B cell (primary cell): ENCODE data around the gene TGFBR2. TPM values are rescaled to one million over a fixed set of nuclear protein-coding genes. Genes with fewer than 3 reads are reported as not detected.
A peak's percentile ranks its signal among the peaks of the same experiment; 100 is the strongest.

Source experiments
- ATAC-seq: fragments of 200-7000 bp; cut with Tn5 transposase; one replicate; pipeline ENCODE4 v1.10.0; 2021; ENCODE audit warnings: low read depth, mild to moderate bottlenecking, moderate number of reproducible peaks, moderate library complexity
- CTCF ChIA-PET: fragments of 350-600 bp; sonication (Branson Sonifier 250); formaldehyde crosslinking; loops from one replicate; lab custom pipeline; 2021; ENCODE audit warnings: antibody characterized with exemption, inconsistent platforms; lab: Charles Lee
- POLR2A ChIA-PET: fragments of 350-600 bp; sonication (Branson Sonifier 250); formaldehyde crosslinking; loops from one replicate; lab custom pipeline; 2021; ENCODE audit warnings: antibody characterized with exemption; lab: Charles Lee
- DNase-seq: peaks from one replicate; pipeline ENCODE4 v3.0.0; 2013
- H2AFZ ChIP-seq: 2 replicates; pipeline ENCODE4 v1.6.1; 2012; ENCODE audit warnings: mild to moderate bottlenecking, low read depth, low read length; ENCODE audit not compliant: insufficient read depth, poor library complexity, severe bottlenecking
- H3K27ac ChIP-seq, 2 donors: 1 replicate in 1 of 2; 2 replicates in 1 of 2; pipeline ENCODE4 v1.5.1; 2012 to 2013; ENCODE audit warnings: low read length in 2 of 2, mild to moderate bottlenecking in 2 of 2, moderate library complexity in 1 of 2
- H3K27me3 ChIP-seq, 4 experiments: fragments of 200-600 bp in 1 of 4; sonication (generic) in 1 of 4; replicated peaks in 1 of 4; 1 replicate in 2 of 4; 2 replicates in 2 of 4; pipeline versions ENCODE4 v1.6.1 to v1.7.0; 2013 to 2016; ENCODE audit warnings: low read length in 3 of 4, mild to moderate bottlenecking in 2 of 4, mixed read lengths in 1 of 4, moderate library complexity in 1 of 4; ENCODE audit not compliant: insufficient read depth in 4 of 4, control insufficient read depth in 3 of 4; ENCODE audit errors: control extremely low read depth in 1 of 4
- H3K36me3 ChIP-seq, 2 experiments: replicated peaks in 1 of 2; 1 replicate in 1 of 2; 2 replicates in 1 of 2; pipeline versions ENCODE4 v1.6.1 to v1.7.1; 2013; ENCODE audit warnings: low read length in 1 of 2; ENCODE audit not compliant: insufficient read depth in 2 of 2, control insufficient read depth in 1 of 2; ENCODE audit errors: control extremely low read depth in 1 of 2, extremely low read depth in 1 of 2
- H3K4me1 ChIP-seq, 2 donors: fragments of 200-600 bp in 1 of 2; sonication (generic) in 1 of 2; 1 replicate in 1 of 2; 2 replicates in 1 of 2; pipeline versions ENCODE4 v1.5.1 to v1.6.1; 2013 to 2017; ENCODE audit warnings: low read length in 2 of 2; ENCODE audit not compliant: control insufficient read depth in 2 of 2, insufficient read depth in 2 of 2
- H3K4me2 ChIP-seq: replicated peaks from 2 replicates; pipeline ENCODE3; 2012; ENCODE audit warnings: mild to moderate bottlenecking, low read depth, low read length; ENCODE audit not compliant: poor library complexity, severe bottlenecking
- H3K4me3 ChIP-seq, 5 experiments: fragments of 200-600 bp in 1 of 5; sonication (generic) in 1 of 5; 1 replicate in 3 of 5; 2 replicates in 2 of 5; pipeline versions ENCODE4 v1.5.1 to v1.7.0; 2011 to 2016; ENCODE audit warnings: low read length in 4 of 5, mild to moderate bottlenecking in 4 of 5, low read depth in 2 of 5, control low read depth in 1 of 5, moderate library complexity in 1 of 5; ENCODE audit not compliant: insufficient read depth in 1 of 5; ENCODE audit errors: control extremely low read depth in 1 of 5, extremely low read depth in 1 of 5
- H3K79me2 ChIP-seq: fragments of 200-600 bp; sonication (generic); one replicate; pipeline ENCODE4 v1.6.0; 2016; ENCODE audit warnings: low read length; ENCODE audit not compliant: control insufficient read depth, insufficient read depth
- H3K9ac ChIP-seq: fragments of 200-600 bp; sonication (generic); 2 replicates; pipeline ENCODE4 v1.6.1; 2017; ENCODE audit warnings: mild to moderate bottlenecking, low read length, moderate library complexity
- H3K9me3 ChIP-seq, 3 donors: one replicate each; pipeline versions ENCODE4 v1.6.1 to v1.7.1; 2013; ENCODE audit warnings: low read length in 2 of 3; ENCODE audit not compliant: control insufficient read depth in 2 of 3, insufficient read depth in 1 of 3; ENCODE audit errors: control extremely low read depth in 1 of 3
- H4K20me1 ChIP-seq: 2 replicates; pipeline ENCODE4 v1.6.0; 2012; ENCODE audit warnings: mild to moderate bottlenecking, low read length; ENCODE audit not compliant: insufficient read depth, control insufficient read depth, poor library complexity, severe bottlenecking
- H3K27ac Mint-ChIP-seq: one replicate; pipeline ENCODE4 v1.8.0; 2021; ENCODE audit warnings: mixed read lengths
- H3K27me3 Mint-ChIP-seq: one replicate; pipeline ENCODE4 v1.8.0; 2021; ENCODE audit warnings: mixed read lengths
- H3K4me1 Mint-ChIP-seq: one replicate; pipeline ENCODE4 v1.8.0; 2021; ENCODE audit warnings: mixed read lengths
- H3K4me3 Mint-ChIP-seq: one replicate; pipeline ENCODE4 v1.8.0; 2021; ENCODE audit warnings: mixed read lengths
- H3K9me3 Mint-ChIP-seq: one replicate; pipeline ENCODE4 v1.8.0; 2022; ENCODE audit warnings: mixed read lengths; ENCODE audit not compliant: insufficient read depth
- CTCF ChIP-seq: fragments of 200-600 bp; IDR thresholded peaks from one replicate; pipeline ENCODE4 v1.8.0; 2022; ENCODE audit warnings: antibody characterized with exemption, mild to moderate bottlenecking
- EZH2 ChIP-seq: IDR thresholded peaks from 2 replicates; pipeline ENCODE4 v1.6.1; 2012; ENCODE audit warnings: borderline replicate concordance, low read depth, mild to moderate bottlenecking, moderate library complexity, low read length; ENCODE audit not compliant: insufficient read depth, poor library complexity, severe bottlenecking
- intact Hi-C: fragments of 100-400 bp; cut with micrococcal nuclease; formaldehyde crosslinking; loops from one replicate; pipeline ENCODE4 v1.10.0; 2022
- polyA plus RNA-seq: library from polyadenylated mRNA; depleted of rRNA; stranded (reverse); fragments of >200 nt; gene quantifications from 2 replicates; pipeline ENCODE4 v1.2.3, GENCODE V29; 2012
- total RNA-seq, 2 donors: library from RNA; stranded (reverse); fragments of 120-200 nt in 1 of 2; gene quantifications; 1 replicate in 1 of 2; 2 replicates in 1 of 2; pipeline versions ENCODE4 v1.2.3 to v1.2.4, GENCODE V29; 2013 to 2022

TGFBR2 gene
- total and polyA plus RNA-seq, 2 donors (not counting 1 experiment from before 2014, with no cell fraction given), result 68.7 to 189 TPM

GRCh38 chr3:30670292-30670691, 63.9 kb downstream of the TGFBR2 start:
- H3K27ac ChIP-seq, result peak overlapping the region in 1 of 2 donors; percentile 90

More at GRCh38 chr3:30670292-30670691, 63.9 kb downstream of the TGFBR2 start:
- Histone ChIP-seq H3K79me2 (peaks cover 92% of the 10 kb centered on the region), H3K27me3 (no peaks in the 10 kb centered on the region), H3K4me3 (no peak overlapping the region), H3K4me1 (peaks cover 63 to 72% of the 10 kb centered on the region in 2 donors), H2AFZ (no peak overlapping the region), H3K9me3 (peaks cover 0 to 9% (median 5%) of the 10 kb centered on the region in 3 donors), H3K4me2 (no peak overlapping the region), H3K9ac (no peak overlapping the region), H3K36me3 (peaks cover 7 to 87% of the 10 kb centered on the region in 2 experiments), H4K20me1 (no peaks in the 10 kb centered on the region)
- DNase-seq (no peak), ATAC-seq (no peak)
- H3K27me3 Mint-ChIP-seq, result no peaks in the 10 kb centered on the region
- peaks cover 4% of the 10 kb centered on the region for H3K9me3 Mint-ChIP-seq
- peaks cover 86% of the 10 kb centered on the region for H3K4me1 Mint-ChIP-seq
- H3K4me3 Mint-ChIP-seq, result peak overlapping the region; percentile 35
- TF ChIP-seq CTCF, result no peak
- TF ChIP-seq EZH2, result no peak
- peak overlapping the region; percentile 81 for H3K27ac Mint-ChIP-seq
- intact Hi-C loops, result no loop called here
- ChIA-PET CTCF (interaction anchor here (1.5 kb wide), 1 partner anchor 348 kb away, joined by 3 read pairs; no protein-coding TSS in a partner anchor), POLR2A (interaction anchor here (0.7 to 1.2 kb wide), 2 partner anchors 20 to 28 kb away, joined by 3 read pairs; no protein-coding TSS in a partner anchor)
